HL-60 (cell line): Measurements from ENCODE around the gene GRID1.

Experiments
- DNase-seq, 2 experiments: peaks; one replicate each; pipeline ENCODE4 v3.0.0-alpha.2; 2010 to 2020; ENCODE audit warnings: low read depth in 1 of 2, low spot score in 1 of 2
- H3K27ac ChIP-seq: fragments of 250-450 bp; sonication (Bioruptor Pico); replicated peaks from 2 replicates; pipeline ENCODE4 v1.5.1; 2020; ENCODE audit warnings: mild to moderate bottlenecking, moderate library complexity
- H3K27me3 ChIP-seq: fragments of 250-450 bp; sonication (Bioruptor Pico); 2 replicates; pipeline ENCODE4 v1.5.1; 2021; ENCODE audit warnings: mild to moderate bottlenecking, moderate library complexity; ENCODE audit not compliant: insufficient read depth, poor library complexity, severe bottlenecking
- H3K4me3 ChIP-seq: replicated peaks from 2 replicates; pipeline ENCODE4 v1.5.1; 2011; ENCODE audit warnings: mild to moderate bottlenecking, control low read depth, low read length; ENCODE audit not compliant: insufficient read depth
- CTCF ChIP-seq: IDR thresholded peaks from one replicate; pipeline ENCODE4 v1.5.1; 2011; ENCODE audit warnings: low read length, control low read depth, inconsistent platforms; ENCODE audit not compliant: insufficient read depth
- GABPA ChIP-seq: IDR thresholded peaks from 2 replicates; pipeline ENCODE4 v1.6.1; 2012; ENCODE audit warnings: low read depth
- POLR2AphosphoS5 ChIP-seq: IDR thresholded peaks from 2 replicates; pipeline ENCODE4 v1.6.1; 2012; ENCODE audit warnings: low read depth
- REST ChIP-seq: IDR thresholded peaks from 2 replicates; pipeline ENCODE4 v1.6.1; 2012; ENCODE audit warnings: low read depth; ENCODE audit not compliant: insufficient replicate concordance
- SPI1 ChIP-seq: IDR thresholded peaks from 2 replicates; pipeline ENCODE4 v1.6.1; 2012; ENCODE audit warnings: low read depth, mild to moderate bottlenecking, borderline replicate concordance

The GRID1 gene

GRCh38 chr10:85570871-85571270 is 795.7 kb downstream of the GRID1 start:
- no peak overlapping the region for H3K27ac ChIP-seq
- no peak for DNase-seq
- no peaks in the 10 kb centered on the region for H3K27me3 ChIP-seq
- TF ChIP-seq SPI1 (no peak), REST (no peak), CTCF (no peak), POLR2AphosphoS5 (no peak), GABPA (no peak)
- no peak overlapping the region for H3K4me3 ChIP-seq

- no peaks in the 10 kb centered on the region for H3K27me3 ChIP-seq
- no peak overlapping the region for H3K27ac ChIP-seq
- no peak overlapping the region for H3K4me3 ChIP-seq
- TF ChIP-seq CTCF = no peak
- no peak for TF ChIP-seq POLR2AphosphoS5
- TF ChIP-seq GABPA = no peak
- no peak for TF ChIP-seq REST
- no peak for TF ChIP-seq SPI1
- DNase-seq = no peak
These were observed 801.2 kb downstream of the GRID1 start for GRCh38 chr10:85565381-85565780.

- H3K27ac ChIP-seq = no peak overlapping the region
- TF ChIP-seq CTCF (no peak), REST (no peak), POLR2AphosphoS5 (no peak), GABPA (no peak), SPI1 (no peak)
- DNase-seq = no peak
- H3K4me3 ChIP-seq = no peak overlapping the region
- no peaks in the 10 kb centered on the region for H3K27me3 ChIP-seq
These were observed 808.1 kb downstream of the GRID1 start for GRCh38 chr10:85558533-85558932.
